Spleen (tissue), 11 donors: ENCODE results near the gene ABTB2. TPM values are rescaled to one million over a fixed set of nuclear protein-coding genes. Genes with fewer than 3 reads are reported as not detected.

Experiments used
- DNase-seq: peaks from one replicate; pipeline ENCODE4 v3.0.0-alpha.2; 2020
- H3K27ac ChIP-seq, 8 donors: fragments of 200-600 bp; sonication (generic) in 7 of 8; 1 replicate in 4 of 8; 2 replicates in 4 of 8; pipeline versions ENCODE4 v1.5.0 to v1.8.0; 2016 to 2021; ENCODE audit warnings: inconsistent platforms in 4 of 8, mild to moderate bottlenecking in 4 of 8, moderate library complexity in 1 of 8
- H3K27me3 ChIP-seq, 7 donors: fragments of 200-600 bp; sonication (generic) in 6 of 7; replicated peaks in 1 of 7; 1 replicate in 4 of 7; 2 replicates in 3 of 7; pipeline versions ENCODE4 v1.5.0 to v1.8.0; 2016 to 2021; ENCODE audit warnings: inconsistent platforms in 3 of 7, mild to moderate bottlenecking in 1 of 7
- H3K36me3 ChIP-seq, 6 donors: fragments of 200-600 bp; sonication (generic) in 5 of 6; 1 replicate in 4 of 6; 2 replicates in 2 of 6; pipeline versions ENCODE4 v1.5.0 to v1.8.0; 2016 to 2021; ENCODE audit warnings: inconsistent platforms in 2 of 6
- H3K4me1 ChIP-seq, 6 donors: fragments of 200-600 bp; sonication (generic) in 5 of 6; 1 replicate in 3 of 6; 2 replicates in 3 of 6; pipeline versions ENCODE4 v1.5.0 to v1.8.0; 2016 to 2021; ENCODE audit warnings: inconsistent platforms in 3 of 6
- H3K4me3 ChIP-seq, 8 donors: fragments of 200-600 bp; sonication (generic) in 7 of 8; 1 replicate in 4 of 8; 2 replicates in 4 of 8; pipeline versions ENCODE4 v1.5.0 to v1.8.0; 2016 to 2021; ENCODE audit warnings: inconsistent platforms in 4 of 8, mild to moderate bottlenecking in 4 of 8, moderate library complexity in 2 of 8
- H3K9me3 ChIP-seq, 8 donors: fragments of 200-600 bp; sonication (generic) in 7 of 8; 1 replicate in 4 of 8; 2 replicates in 4 of 8; pipeline versions ENCODE4 v1.5.0 to v1.8.0; 2016 to 2021; ENCODE audit warnings: inconsistent platforms in 4 of 8
- CTCF ChIP-seq, 11 experiments: fragments of 200-600 bp in 7 of 11; fragments of 450-650 bp in 4 of 11; sonication (generic) in 4 of 11; IDR thresholded peaks in 8 of 11; conservative IDR thresholded peaks in 3 of 11; 1 replicate in 7 of 11; 2 replicates in 4 of 11; pipeline versions ENCODE4 v1.4.0 to v1.8.0; 2016 to 2021; ENCODE audit warnings: antibody characterized with exemption in 11 of 11, inconsistent platforms in 4 of 11, mild to moderate bottlenecking in 1 of 11
- POLR2A ChIP-seq, 3 donors: fragments of 450-650 bp; IDR thresholded peaks; one replicate each; pipeline ENCODE4 v1.5.1; 2017; ENCODE audit warnings: antibody characterized with exemption in 3 of 3, mild to moderate bottlenecking in 1 of 3
- POLR2AphosphoS5 ChIP-seq, 3 donors: sonication (generic); formaldehyde crosslinking; IDR thresholded peaks; one replicate each; pipeline ENCODE4 v1.5.1; 2017; ENCODE audit warnings: antibody characterized with exemption in 3 of 3
- WGBS, 5 donors: extraction: QIAGEN DNeasy Blood & Tissue Kit in 3 of 5; methylation state at CpG; one replicate each; pipeline versions ENCODE4 v1.1.5 to v1.1.7; 2013 to 2018; 5-methylcytosine and 5-hydroxymethylcytosine counted together
- intact Hi-C: fragments of 100-400 bp; cut with DNase I; formaldehyde crosslinking; loops from one replicate; pipeline ENCODE4 v1.15.0; 2023; ENCODE audit warnings: low total_unique reads
- polyA plus RNA-seq, 3 donors: library from polyadenylated mRNA; stranded (reverse); fragments of 200-250 nt; gene quantifications; one replicate each; pipeline ENCODE4 v1.2.1, GENCODE V29; 2013
- total RNA-seq, 7 donors: library from RNA; depleted of rRNA in 3 of 7; stranded (reverse); fragments of >200 nt in 3 of 7; fragmentation: NEBNext Ultra II Directional in 4 of 7; extraction: Animal tissue kit (Norgen Biotek cat#: 25700) in 4 of 7; gene quantifications; one replicate each; pipeline versions ENCODE4 v1.1.0 to v1.2.1, GENCODE V29; 2016 to 2021
- donor health status: healthy with polysubstance abuse.
- donor health status: DM: no; HTN: no; CAD: no; lungs with moderate emphysema.
- donor health status: DM: no; HTN: no; CAD: no.
- donor health status: Bipolar disorder and iron deficiency.
- donor health status: healthy.
- donor health status: DM: no; HTN: no; CAD: no.
- donor health status: DM: yes; HTN: yes; CAD: no.

ABTB2 gene
- total and polyA plus RNA-seq, 10 donors, result 0.41 to 2.9 (median 1.7) TPM

DNA sequence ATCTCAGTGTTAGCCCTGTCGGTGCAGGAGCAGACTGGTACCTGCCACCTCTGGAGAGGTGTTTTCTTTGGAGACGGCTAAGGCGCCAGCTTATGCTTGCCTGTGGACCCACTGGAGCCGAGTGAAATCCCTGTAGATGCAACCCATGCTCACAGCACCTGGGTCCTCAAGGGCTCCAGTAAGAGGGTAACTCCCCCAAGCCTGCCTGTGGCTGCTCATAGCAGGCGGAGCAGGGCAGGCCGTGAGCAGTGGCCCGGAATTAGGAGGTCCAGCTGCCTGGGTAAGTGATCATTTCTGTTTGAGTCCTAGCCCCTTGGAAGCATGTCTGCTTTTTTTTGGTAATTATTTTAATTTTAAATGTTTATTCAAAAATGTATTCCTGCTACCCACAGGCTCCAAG, 208.5 kb downstream of the ABTB2 start:
- Histone ChIP-seq H3K27ac (peak overlapping the region in 4 of 8 donors; percentile 13 to 59 (median 28)), H3K9me3 (no peaks in the 10 kb centered on the region), H3K4me1 (peaks cover 0 to 42% (median 13%) of the 10 kb centered on the region in 6 donors), H3K36me3 (peaks cover 5 to 97% (median 60%) of the 10 kb centered on the region in 6 donors), H3K4me3 (no peak overlapping the region), H3K27me3 (no peaks in the 10 kb centered on the region)
- TF ChIP-seq POLR2A (IDR thresholded peaks at IDR 0.05), result no peak
- TF ChIP-seq CTCF (IDR thresholded peaks at IDR 0.05 in 8 of 11, conservative IDR thresholded peaks at IDR 0.05 in 3 of 11), result no peak
- TF ChIP-seq POLR2AphosphoS5 (IDR thresholded peaks at IDR 0.05), result no peak
- intact Hi-C loops, result no loop called here
- WGBS, 5 donors, result 93 to 98% (median 95%) methylated on average over 7 of the region's 7 CpGs
- no peak for DNase-seq

DNA sequence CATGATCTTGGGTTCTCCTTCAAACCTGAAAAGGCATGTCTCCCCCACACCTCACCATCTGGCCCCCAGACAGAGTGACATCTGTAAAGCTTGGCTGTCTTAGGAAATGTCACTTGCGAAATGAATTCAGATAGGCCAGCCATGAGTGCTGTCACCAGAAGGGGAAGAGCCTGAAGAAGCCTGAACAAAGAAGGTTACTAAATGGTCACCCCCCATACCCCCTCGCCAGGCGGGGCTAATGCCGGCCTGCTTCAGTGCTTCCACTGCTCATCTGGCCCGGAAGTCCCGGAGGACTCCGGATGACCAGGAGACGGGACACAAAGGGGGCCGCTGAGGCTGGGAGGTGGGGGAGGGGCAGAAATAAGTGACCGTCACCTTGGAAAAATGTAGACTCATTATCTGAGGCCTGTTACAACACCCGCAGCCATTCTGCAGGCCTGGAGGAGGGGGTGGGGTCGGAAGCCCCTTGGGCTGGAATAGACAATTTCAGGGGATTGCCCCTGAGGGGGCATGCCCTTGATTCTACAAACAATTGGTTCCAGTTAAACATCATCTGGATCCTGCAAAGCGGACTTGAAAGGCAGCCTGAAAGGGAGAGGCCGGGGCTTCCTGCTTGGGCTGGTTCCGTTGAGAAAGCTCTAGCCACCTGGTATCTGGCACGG, 209.2 kb downstream of the ABTB2 start:
- no peaks in the 10 kb centered on the region for H3K9me3 ChIP-seq
- no peaks in the 10 kb centered on the region for H3K27me3 ChIP-seq
- H3K4me1 ChIP-seq, result peaks cover 0 to 35% (median 7%) of the 10 kb centered on the region in 6 donors
- peaks cover 5 to 100% (median 66%) of the 10 kb centered on the region in 6 donors for H3K36me3 ChIP-seq
- peak overlapping the region in 4 of 8 donors; percentile 13 to 59 (median 28) for H3K27ac ChIP-seq
- WGBS, 5 donors, result 72 to 86% (median 75%) methylated on average over 16 of the region's 16 CpGs
- DNase-seq, result no peak
- no peak overlapping the region for H3K4me3 ChIP-seq
- TF ChIP-seq POLR2AphosphoS5 (IDR thresholded peaks at IDR 0.05) (peak in 1 of 3 donors; percentile 18), POLR2A (IDR thresholded peaks at IDR 0.05) (no peak)
- intact Hi-C loops, result no loop called here

DNA sequence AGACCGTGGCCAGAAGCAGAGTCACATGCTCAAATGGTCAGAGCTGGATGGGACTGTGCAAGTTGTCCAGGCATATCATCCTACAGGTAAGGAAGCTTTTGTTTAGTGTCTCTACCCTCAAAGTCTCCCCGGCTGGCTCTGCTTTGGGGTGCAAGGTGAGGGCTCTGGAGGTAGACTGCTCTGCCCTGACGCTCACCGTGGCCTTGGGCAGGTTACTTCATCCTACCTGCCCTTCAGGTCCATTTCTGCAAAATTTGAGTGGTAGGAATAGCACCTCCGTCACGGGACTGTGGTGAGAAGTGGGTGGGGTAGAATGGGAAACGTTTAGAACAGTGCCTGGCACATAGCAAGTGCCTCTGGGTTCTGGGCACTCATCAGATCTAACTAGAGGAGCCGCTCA, 210.2 kb downstream of the ABTB2 start:
- H3K4me3 ChIP-seq, result no peak overlapping the region
- no peak for DNase-seq
- TF ChIP-seq POLR2A (IDR thresholded peaks at IDR 0.05) (no peak), CTCF (IDR thresholded peaks at IDR 0.05 in 8 of 11, conservative IDR thresholded peaks at IDR 0.05 in 3 of 11) (no peak), POLR2AphosphoS5 (IDR thresholded peaks at IDR 0.05) (no peak)
- H3K4me1 ChIP-seq, result peaks cover 0 to 26% (median 5%) of the 10 kb centered on the region in 6 donors
- peaks cover 5 to 100% (median 75%) of the 10 kb centered on the region in 6 donors for H3K36me3 ChIP-seq
- 86 to 91% (median 90%) methylated on average over 7 to 8 of the region's 8 CpGs for WGBS, 5 donors
- no peaks in the 10 kb centered on the region for H3K27me3 ChIP-seq
- intact Hi-C loops, result no loop called here
- no peak overlapping the region for H3K27ac ChIP-seq
- no peaks in the 10 kb centered on the region for H3K9me3 ChIP-seq

- Histone ChIP-seq H3K27ac (peak overlapping the region in 1 of 8 donors; percentile 64), H3K9me3 (no peaks in the 10 kb centered on the region), H3K4me1 (peaks cover 0 to 26% (median 5%) of the 10 kb centered on the region in 6 donors), H3K4me3 (no peak overlapping the region), H3K27me3 (no peaks in the 10 kb centered on the region), H3K36me3 (peaks cover 5 to 100% (median 81%) of the 10 kb centered on the region in 6 donors)
- no peak for DNase-seq
- TF ChIP-seq POLR2AphosphoS5 (IDR thresholded peaks at IDR 0.05), result no peak
- no peak for TF ChIP-seq CTCF (IDR thresholded peaks at IDR 0.05 in 8 of 11, conservative IDR thresholded peaks at IDR 0.05 in 3 of 11)
- no peak for TF ChIP-seq POLR2A (IDR thresholded peaks at IDR 0.05)
- 77 to 93% (median 82%) methylated on average over 5 of the region's 5 CpGs for WGBS, 5 donors
- intact Hi-C loops, result no loop called here
These were observed 210.9 kb downstream of the ABTB2 start for GRCh38 chr11:34146866-34147265.
